ENCODE data around the gene NTRK3.

The NTRK3 gene

GRCh38 chr15:88155310-88155709 lies 101.2 kb downstream of the NTRK3 start:
- TF ChIP-seq OSR1 (CRISPR knock-in tag; IDR thresholded peaks at IDR 0.05) (no peak), BACH2 (CRISPR knock-in tag; IDR thresholded peaks at IDR 0.05; ENCODE audit: borderline replicate concordance) (no peak), ISL1 (CRISPR knock-in tag; IDR thresholded peaks at IDR 0.05) (no peak), TSHZ2 (CRISPR knock-in tag; IDR thresholded peaks at IDR 0.05) (no peak), TOX (CRISPR knock-in tag; IDR thresholded peaks at IDR 0.05; ENCODE audit: borderline replicate concordance) (no peak), ZC3H10 (CRISPR knock-in tag; IDR thresholded peaks at IDR 0.05) (no peak), SNAI2 (CRISPR knock-in tag; IDR thresholded peaks at IDR 0.05) (no peak)
- ATAC-seq = no peak

- TF ChIP-seq ZNF8 (CRISPR knock-in tag; IDR thresholded peaks at IDR 0.05) (no peak), TSHZ2 (CRISPR knock-in tag; IDR thresholded peaks at IDR 0.05) (no peak), ZNF70 (CRISPR knock-in tag; IDR thresholded peaks at IDR 0.05) (no peak), PATZ1 (CRISPR knock-in tag; IDR thresholded peaks at IDR 0.05; ENCODE audit: borderline replicate concordance) (no peak), ZNF565 (CRISPR knock-in tag; conservative IDR thresholded peaks at IDR 0.05; ENCODE audit: low read depth) (no peak), GLIS3 (CRISPR knock-in tag; IDR thresholded peaks at IDR 0.05) (no peak), CSRNP3 (CRISPR knock-in tag; IDR thresholded peaks at IDR 0.05) (no peak), ZC3H10 (CRISPR knock-in tag; IDR thresholded peaks at IDR 0.05) (no peak), TOX (CRISPR knock-in tag; IDR thresholded peaks at IDR 0.05; ENCODE audit: borderline replicate concordance) (no peak), SNAI2 (CRISPR knock-in tag; IDR thresholded peaks at IDR 0.05) (no peak), RARB (CRISPR knock-in tag; IDR thresholded peaks at IDR 0.05) (no peak), CREB5 (CRISPR knock-in tag; IDR thresholded peaks at IDR 0.05; ENCODE audit: low read depth) (no peak), PPARA (CRISPR knock-in tag; IDR thresholded peaks at IDR 0.05; ENCODE audit: borderline replicate concordance) (no peak), TCF4 (CRISPR knock-in tag; IDR thresholded peaks at IDR 0.05; ENCODE audit: borderline replicate concordance) (no peak), ISL1 (CRISPR knock-in tag; IDR thresholded peaks at IDR 0.05) (no peak)
- ATAC-seq = no peak
Observed at GRCh38 chr15:88152672-88153071, 103.9 kb downstream of the NTRK3 start.

GRCh38 chr15:88147760-88148159 lies 108.8 kb downstream of the NTRK3 start:
- ATAC-seq = no peak
- TF ChIP-seq ZFP30 (CRISPR knock-in tag; IDR thresholded peaks at IDR 0.05) = no peak
- no peak for TF ChIP-seq TOX (CRISPR knock-in tag; IDR thresholded peaks at IDR 0.05; ENCODE audit: borderline replicate concordance)
- TF ChIP-seq ZNF8 (CRISPR knock-in tag; IDR thresholded peaks at IDR 0.05) = no peak
- TF ChIP-seq ZNF70 (CRISPR knock-in tag; IDR thresholded peaks at IDR 0.05) = no peak
- no peak for TF ChIP-seq GLIS3 (CRISPR knock-in tag; IDR thresholded peaks at IDR 0.05)
- TF ChIP-seq CSDC2 (CRISPR knock-in tag; IDR thresholded peaks at IDR 0.05) = no peak
- TF ChIP-seq BACH2 (CRISPR knock-in tag; IDR thresholded peaks at IDR 0.05; ENCODE audit: borderline replicate concordance) = no peak
- TF ChIP-seq TSHZ2 (CRISPR knock-in tag; IDR thresholded peaks at IDR 0.05) = no peak
- no peak for TF ChIP-seq PPARA (CRISPR knock-in tag; IDR thresholded peaks at IDR 0.05; ENCODE audit: borderline replicate concordance)
- TF ChIP-seq ZC3H10 (CRISPR knock-in tag; IDR thresholded peaks at IDR 0.05) = no peak
- TF ChIP-seq RARB (CRISPR knock-in tag; IDR thresholded peaks at IDR 0.05) = no peak
- TF ChIP-seq ZFP3 (CRISPR knock-in tag; IDR thresholded peaks at IDR 0.05) = no peak
- no peak for TF ChIP-seq ZNF565 (CRISPR knock-in tag; conservative IDR thresholded peaks at IDR 0.05; ENCODE audit: low read depth)
- TF ChIP-seq PATZ1 (CRISPR knock-in tag; IDR thresholded peaks at IDR 0.05; ENCODE audit: borderline replicate concordance) = no peak

Measured in SK-N-SH treated with all-trans-retinoic acid at 6 μM for 48 hours (cell line).